GM23338 (cell line): ENCODE measurements around the gene HK1.

Experiments used
- CTCF ChIP-seq, 2 experiments: fragments of 200-600 bp in 1 of 2; sonication (generic) in 1 of 2; conservative IDR thresholded peaks; 2 replicates each; pipeline versions ENCODE4 v1.5.1 to v1.6.1; 2016 to 2017; ENCODE audit warnings: antibody characterized with exemption in 2 of 2, low read depth in 2 of 2, mild to moderate bottlenecking in 2 of 2, moderate library complexity in 1 of 2
- EZH2 ChIP-seq: fragments of 200-600 bp; sonication (generic); IDR thresholded peaks from one replicate; pipeline ENCODE4 v1.8.0; 2017; ENCODE audit warnings: antibody characterized with exemption, mild to moderate bottlenecking, low read depth; ENCODE audit not compliant: unreplicated experiment
- JUNB ChIP-seq: IDR thresholded peaks from one replicate; pipeline ENCODE4 v1.6.1; 2016; ENCODE audit warnings: antibody characterized with exemption; ENCODE audit not compliant: unreplicated experiment
- POLR2AphosphoS5 ChIP-seq: IDR thresholded peaks from 2 replicates; pipeline ENCODE4 v1.6.1; 2016; ENCODE audit warnings: antibody characterized with exemption, low read depth

GRCh38 chr10:69324583-69324982 is 46.3 kb downstream of the HK1 start:
- TF ChIP-seq CTCF (conservative IDR thresholded peaks at IDR 0.05; ENCODE audit: low read depth in 2 of 2) (no peak), EZH2 (no peak), POLR2AphosphoS5 (no peak), JUNB (no peak)
